Measurements from ENCODE around the gene CROCC2. TPM values are rescaled to one million over a fixed set of nuclear protein-coding genes. Genes with fewer than 3 reads are reported as not detected.

Gene CROCC2
- total RNA-seq, 2 experiments from 2014 or later, result not detected

GRCh38 chr2:240918258-240919091 lies 12.3 kb downstream of the CROCC2 start:
- intact Hi-C loops (cut with micrococcal nuclease; ENCODE audit: unreplicated experiment), result no loop called here
- no peaks in the 10 kb centered on the region for H3K9me2 ChIP-seq (ENCODE audit: insufficient read depth, low read length)

GRCh38 chr2:240919161-240919781 lies 13.1 kb downstream of the CROCC2 start:
- no peak for DNase-seq (ENCODE audit: low spot score)
- Histone ChIP-seq H3K4me3 (ENCODE audit: low read depth, low read length, poor library complexity, severe bottlenecking) (no peak overlapping the region), H3K27ac (ENCODE audit: low read depth, low read length, poor library complexity, severe bottlenecking) (no peak overlapping the region), H3K4me2 (ENCODE audit: low read length) (no peak overlapping the region), H3K36me3 (ENCODE audit: insufficient read depth, low read length) (no peaks in the 10 kb centered on the region), H3K9me2 (ENCODE audit: insufficient read depth, low read length) (no peaks in the 10 kb centered on the region), H2AFZ (ENCODE audit: low read length) (no peak overlapping the region), H4K20me1 (ENCODE audit: insufficient read depth, low read length) (no peaks in the 10 kb centered on the region), H3K79me2 (ENCODE audit: insufficient read depth, low read depth, low read length) (no peaks in the 10 kb centered on the region), H3K9me3 (ENCODE audit: low read length) (no peaks in the 10 kb centered on the region), H3K4me1 (ENCODE audit: insufficient read depth, low read length, poor library complexity, severe bottlenecking) (no peaks in the 10 kb centered on the region)
- no peak for TF ChIP-seq EZH2phosphoT487 (IDR thresholded peaks at IDR 0.05; ENCODE audit: borderline replicate concordance, low read depth, low read length)
- TF ChIP-seq CTCF (conservative IDR thresholded peaks at IDR 0.05; ENCODE audit: low read length), result no peak
- CTCF ChIA-PET (ENCODE audit: unreplicated experiment), result no interaction called here
- POLR2A ChIA-PET, result no interaction called here
- intact Hi-C loops (cut with micrococcal nuclease; ENCODE audit: unreplicated experiment), result no loop called here
- BruUV-seq (replicated peaks), result no TSS peak

More at GRCh38 chr2:240918258-240919091, 12.3 kb downstream of the CROCC2 start:
- Histone ChIP-seq H3K27ac (ENCODE audit: low read depth, low read length, poor library complexity, severe bottlenecking) (no peak overlapping the region), H3K4me3 (ENCODE audit: low read depth, low read length, poor library complexity, severe bottlenecking) (no peak overlapping the region), H3K36me3 (ENCODE audit: insufficient read depth, low read length) (no peaks in the 10 kb centered on the region), H2AFZ (ENCODE audit: low read length) (no peak overlapping the region), H3K4me2 (ENCODE audit: low read length) (no peak overlapping the region), H3K4me1 (ENCODE audit: insufficient read depth, low read length, poor library complexity, severe bottlenecking) (no peaks in the 10 kb centered on the region), H3K9me3 (ENCODE audit: low read length) (no peaks in the 10 kb centered on the region), H3K79me2 (ENCODE audit: insufficient read depth, low read depth, low read length) (no peaks in the 10 kb centered on the region), H4K20me1 (ENCODE audit: insufficient read depth, low read length) (no peaks in the 10 kb centered on the region)
- no TSS peak for BruUV-seq (replicated peaks)
- no peak for DNase-seq (ENCODE audit: low spot score)
- ChIA-PET CTCF (ENCODE audit: unreplicated experiment) (no interaction called here), POLR2A (no interaction called here)
- TF ChIP-seq EZH2phosphoT487 (IDR thresholded peaks at IDR 0.05; ENCODE audit: borderline replicate concordance, low read depth, low read length) (no peak), CTCF (conservative IDR thresholded peaks at IDR 0.05; ENCODE audit: low read length) (no peak)
